B cell (primary cell): ENCODE results near the gene EXOC3.

Experiments
- EZH2 ChIP-seq: IDR thresholded peaks from 2 replicates; pipeline ENCODE4 v1.6.1; 2012; ENCODE audit warnings: borderline replicate concordance, low read depth, mild to moderate bottlenecking, moderate library complexity, low read length; ENCODE audit not compliant: insufficient read depth, poor library complexity, severe bottlenecking
- TF ChIP-seq, protein P1 (sequence below): fragments of 200-600 bp; IDR thresholded peaks from one replicate; pipeline ENCODE4 v1.8.0; 2022; ENCODE audit warnings: antibody characterized with exemption, mild to moderate bottlenecking

DNA sequence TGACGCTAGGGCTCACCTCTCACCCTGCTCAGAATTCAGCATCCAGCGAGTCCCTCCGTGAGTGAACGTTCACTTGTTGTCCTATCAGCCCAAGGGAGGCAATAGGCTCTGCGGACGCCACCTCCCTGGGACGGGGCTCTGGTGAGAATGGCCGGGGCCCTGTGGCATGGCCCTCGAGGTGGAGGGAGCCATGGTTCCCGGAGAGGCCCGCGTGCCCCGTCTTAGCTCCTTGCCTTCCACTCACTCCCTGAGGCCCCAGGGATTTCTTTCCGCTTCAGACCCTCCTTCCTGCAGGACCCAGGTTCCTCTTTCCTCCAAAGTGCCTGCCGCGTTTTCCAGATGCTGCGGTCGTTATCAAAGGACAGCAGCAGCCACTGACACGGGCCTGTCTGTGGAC lies 21.5 kb downstream of the EXOC3 start:
- TF ChIP-seq, protein P1, sequence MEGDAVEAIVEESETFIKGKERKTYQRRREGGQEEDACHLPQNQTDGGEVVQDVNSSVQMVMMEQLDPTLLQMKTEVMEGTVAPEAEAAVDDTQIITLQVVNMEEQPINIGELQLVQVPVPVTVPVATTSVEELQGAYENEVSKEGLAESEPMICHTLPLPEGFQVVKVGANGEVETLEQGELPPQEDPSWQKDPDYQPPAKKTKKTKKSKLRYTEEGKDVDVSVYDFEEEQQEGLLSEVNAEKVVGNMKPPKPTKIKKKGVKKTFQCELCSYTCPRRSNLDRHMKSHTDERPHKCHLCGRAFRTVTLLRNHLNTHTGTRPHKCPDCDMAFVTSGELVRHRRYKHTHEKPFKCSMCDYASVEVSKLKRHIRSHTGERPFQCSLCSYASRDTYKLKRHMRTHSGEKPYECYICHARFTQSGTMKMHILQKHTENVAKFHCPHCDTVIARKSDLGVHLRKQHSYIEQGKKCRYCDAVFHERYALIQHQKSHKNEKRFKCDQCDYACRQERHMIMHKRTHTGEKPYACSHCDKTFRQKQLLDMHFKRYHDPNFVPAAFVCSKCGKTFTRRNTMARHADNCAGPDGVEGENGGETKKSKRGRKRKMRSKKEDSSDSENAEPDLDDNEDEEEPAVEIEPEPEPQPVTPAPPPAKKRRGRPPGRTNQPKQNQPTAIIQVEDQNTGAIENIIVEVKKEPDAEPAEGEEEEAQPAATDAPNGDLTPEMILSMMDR = no peak
- TF ChIP-seq EZH2 = no peak
